Pancreas (tissue), 10 donors: ENCODE results near the gene IMMP2L. TPM values are rescaled to one million over a fixed set of nuclear protein-coding genes. Genes with fewer than 3 reads are reported as not detected.
A peak's percentile ranks its signal among the peaks of the same experiment; 100 is the strongest.

Experiments
- ATAC-seq, 4 donors: fragments of 200-7000 bp; cut with Tn5 transposase; one replicate each; pipeline versions ENCODE4 v1.8.0 to v1.9.1; 2020; ENCODE audit warnings: mild to moderate bottlenecking in 4 of 4, moderate library complexity in 4 of 4
- DNase-seq, 6 donors: peaks; one replicate each; pipeline ENCODE4 v3.0.0-alpha.2; 2020
- FAIRE-seq: peaks from 2 replicates; lab custom pipeline; 2012; peaks lifted over from hg19 to GRCh38; lab: Jason Lieb, UNC
- H3K27ac ChIP-seq, 4 donors: fragments of 200-600 bp; sonication (generic); 1 replicate in 3 of 4; 2 replicates in 1 of 4; pipeline versions ENCODE4 v1.5.0 to v1.8.0; 2020
- H3K27me3 ChIP-seq, 4 donors: fragments of 200-600 bp; one replicate each; pipeline ENCODE4 v1.8.0; 2021
- H3K36me3 ChIP-seq, 3 donors: fragments of 200-600 bp; sonication (generic) in 1 of 3; one replicate each; pipeline versions ENCODE4 v1.5.0 to v1.8.0; 2020 to 2021
- H3K4me1 ChIP-seq, 3 donors: fragments of 200-600 bp; one replicate each; pipeline ENCODE4 v1.8.0; 2021
- H3K4me3 ChIP-seq, 4 donors: fragments of 200-600 bp; sonication (generic) in 2 of 4; one replicate each; pipeline versions ENCODE4 v1.5.0 to v1.8.0; 2020 to 2021
- H3K9me3 ChIP-seq, 4 donors: fragments of 200-600 bp; one replicate each; pipeline ENCODE4 v1.8.0; 2021
- CTCF ChIP-seq, 4 donors: fragments of 200-600 bp; sonication (generic) in 3 of 4; IDR thresholded peaks; one replicate each; pipeline versions ENCODE4 v1.5.0 to v1.8.0; 2021; ENCODE audit warnings: antibody characterized with exemption in 4 of 4
- WGBS, 2 donors: extraction: QIAGEN DNeasy Blood & Tissue Kit; methylation state at CpG; one replicate each; pipeline ENCODE4 v1.1.7; 2013; 5-methylcytosine and 5-hydroxymethylcytosine counted together
- intact Hi-C, 3 donors: fragments of 100-400 bp; cut with DNase I; formaldehyde crosslinking; loops; one replicate each; pipeline versions ENCODE4 v1.11.1 to v1.14.2; 2022
- polyA plus RNA-seq, 2 donors: library from polyadenylated mRNA; stranded (reverse); fragments of 200-250 nt; gene quantifications; one replicate each; pipeline ENCODE4 v1.2.3, GENCODE V29; 2013
- total RNA-seq, 6 donors: library from RNA; stranded (reverse); fragmentation: NEBNext Ultra II Directional in 4 of 6; extraction: Animal tissue kit (Norgen Biotek cat#: 25700) in 4 of 6; gene quantifications; one replicate each; pipeline versions ENCODE4 v1.2.1 to v1.2.4, GENCODE V29; 2021 to 2023
- donor health status: healthy with polysubstance abuse.
- donor health status: DM: no; HTN: no; CAD: no; lungs with moderate emphysema.
- donor health status: DM: no; HTN: no; CAD: no.
- donor health status: control.
- donor health status: control.
- donor health status: Bipolar disorder and iron deficiency.
- donor health status: DM: yes; HTN: yes; CAD: no.
- donor health status: DM: no; HTN: no; CAD: no.
- donor health status: DM: no; HTN: no; CAD: no.
- donor health status: DM: yes; HTN: yes; CAD: no.

IMMP2L gene
- total and polyA plus RNA-seq, 8 donors: 7.3 to 30.0 (median 12.9) TPM

- no peak for FAIRE-seq
- Histone ChIP-seq H3K27ac (no peak overlapping the region), H3K4me1 (no peaks in the 10 kb centered on the region), H3K27me3 (no peaks in the 10 kb centered on the region), H3K4me3 (no peak overlapping the region), H3K36me3 (no peaks in the 10 kb centered on the region), H3K9me3 (no peaks in the 10 kb centered on the region)
- TF ChIP-seq CTCF (IDR thresholded peaks at IDR 0.05): no peak
- intact Hi-C loops: no loop called here
- no peak for DNase-seq
- ATAC-seq: peak in 1 of 4 donors; percentile 47
- WGBS, 2 donors: 82 to 89% methylated on average over 3 of the region's 3 CpGs
These were observed 329.8 kb downstream of the IMMP2L start for GRCh38 chr7:111232249-111233084.

GRCh38 chr7:111229916-111230315, 332.4 kb downstream of the IMMP2L start:
- Histone ChIP-seq H3K4me1 (no peaks in the 10 kb centered on the region), H3K27me3 (no peaks in the 10 kb centered on the region), H3K36me3 (no peaks in the 10 kb centered on the region), H3K4me3 (no peak overlapping the region), H3K27ac (no peak overlapping the region), H3K9me3 (no peaks in the 10 kb centered on the region)
- DNase-seq: no peak
- FAIRE-seq: no peak
- no peak for ATAC-seq
- 82 to 87% methylated on average over 2 of the region's 2 CpGs for WGBS, 2 donors
- intact Hi-C loops: no loop called here
- TF ChIP-seq CTCF (IDR thresholded peaks at IDR 0.05): no peak

GRCh38 chr7:111229181-111229740, 333.0 kb downstream of the IMMP2L start:
- Histone ChIP-seq H3K9me3 (no peaks in the 10 kb centered on the region), H3K36me3 (no peaks in the 10 kb centered on the region), H3K27ac (no peak overlapping the region), H3K4me3 (no peak overlapping the region), H3K4me1 (no peaks in the 10 kb centered on the region), H3K27me3 (no peaks in the 10 kb centered on the region)
- no peak for FAIRE-seq
- 97 to 98% methylated on average over 4 of the region's 4 CpGs for WGBS, 2 donors
- intact Hi-C loops: no loop called here
- DNase-seq: no peak
- no peak for TF ChIP-seq CTCF (IDR thresholded peaks at IDR 0.05)
- no peak for ATAC-seq

- Histone ChIP-seq H3K27ac (no peak overlapping the region), H3K9me3 (no peaks in the 10 kb centered on the region), H3K4me1 (no peaks in the 10 kb centered on the region), H3K4me3 (no peak overlapping the region), H3K36me3 (no peaks in the 10 kb centered on the region), H3K27me3 (no peaks in the 10 kb centered on the region)
- DNase-seq (no peak), FAIRE-seq (no peak), ATAC-seq (no peak)
- WGBS, 2 donors: 94 to 97% methylated on average over 1 of the region's 1 CpG
- intact Hi-C loops: no loop called here
- TF ChIP-seq CTCF (IDR thresholded peaks at IDR 0.05): no peak
These were observed 333.9 kb downstream of the IMMP2L start for GRCh38 chr7:111228437-111228836.

- Histone ChIP-seq H3K36me3 (no peaks in the 10 kb centered on the region), H3K27me3 (no peaks in the 10 kb centered on the region), H3K4me3 (no peak overlapping the region), H3K27ac (no peak overlapping the region), H3K4me1 (no peaks in the 10 kb centered on the region), H3K9me3 (no peaks in the 10 kb centered on the region)
- no peak for TF ChIP-seq CTCF (IDR thresholded peaks at IDR 0.05)
- WGBS, 2 donors: 87 to 94% methylated on average over 2 of the region's 2 CpGs
- intact Hi-C loops: no loop called here
- DNase-seq: no peak
- FAIRE-seq: no peak
- no peak for ATAC-seq
These were observed 335.5 kb downstream of the IMMP2L start for GRCh38 chr7:111226800-111227199.
